Measurements from ENCODE around the gene SIGLEC9. TPM values are rescaled to one million over a fixed set of nuclear protein-coding genes. Genes with fewer than 3 reads are reported as not detected.

SIGLEC9 gene
- total and polyA plus RNA-seq, 2 of the 8 experiments (the other 6 are each of a cell fraction or from before 2014, with no cell fraction given): not detected

DNA sequence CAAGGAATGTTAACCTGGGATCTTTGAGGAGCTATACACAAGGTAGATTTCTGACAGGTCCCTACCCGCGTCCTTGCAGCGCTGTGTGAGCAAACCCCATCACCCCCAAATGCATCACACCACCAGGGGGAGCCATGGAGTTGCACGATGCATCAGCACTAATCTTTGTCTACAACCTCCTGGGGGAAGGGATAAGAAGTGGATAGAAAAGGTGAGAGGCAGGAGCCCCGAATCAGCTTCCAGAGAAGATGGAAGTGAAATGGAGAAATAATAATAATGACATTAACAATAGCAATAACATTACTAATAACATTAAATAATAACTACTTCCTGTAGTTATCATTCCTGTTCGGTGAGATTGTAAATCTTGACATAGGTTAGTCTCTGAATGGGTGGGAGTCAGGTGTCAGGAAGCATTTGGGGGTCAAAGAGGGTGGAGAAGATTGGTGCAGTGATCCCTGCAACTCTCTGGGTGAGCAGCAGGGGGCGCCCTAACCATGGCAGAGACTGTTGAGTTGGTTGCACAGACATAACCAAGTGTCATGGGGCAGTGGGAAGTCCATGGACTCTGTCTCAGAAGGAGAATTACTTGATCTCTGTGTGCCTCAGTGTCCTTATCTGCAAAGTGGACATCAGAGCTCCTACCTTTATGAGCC, 33.9 kb downstream of the SIGLEC9 start (continued):
- TF ChIP-seq, protein P1, sequence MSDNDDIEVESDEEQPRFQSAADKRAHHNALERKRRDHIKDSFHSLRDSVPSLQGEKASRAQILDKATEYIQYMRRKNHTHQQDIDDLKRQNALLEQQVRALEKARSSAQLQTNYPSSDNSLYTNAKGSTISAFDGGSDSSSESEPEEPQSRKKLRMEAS (IDR thresholded peaks at IDR 0.05): peak; percentile 62; the same call in 1 of the 2 replicates
- TF ChIP-seq KDM5A (IDR thresholded peaks at IDR 0.05; ENCODE audit: low read length) (0 out of 2 replicates have a peak, but pooled peaks have one; percentile 25), MAFK (IDR thresholded peaks at IDR 0.05; ENCODE audit: low read depth, low read length) (peak; percentile 84), SP1 (IDR thresholded peaks at IDR 0.05; ENCODE audit: low read depth, low read length) (0 out of 2 replicates have a peak, but pooled peaks have one; percentile 16), CREB1 (IDR thresholded peaks at IDR 0.05) (peak; percentile 64), POU5F1 (IDR thresholded peaks at IDR 0.05; ENCODE audit: low read depth, low read length) (no peak), SIX5 (IDR thresholded peaks at IDR 0.05; ENCODE audit: low read depth, low read length) (no peak)

Data from H1 (cell line).